ENCODE data around the gene COL8A2. TPM values are rescaled to one million over a fixed set of nuclear protein-coding genes. Genes with fewer than 3 reads are reported as not detected.

COL8A2 gene
- total and polyA plus RNA-seq, 8 donors, result 0.43 to 8.4 (median 0.96) TPM

- intact Hi-C loops (cut with DNase I), result no loop called here
- no peak for TF ChIP-seq CTCF (IDR thresholded peaks at IDR 0.05)
These were observed 3.8 kb upstream of the COL8A2 start for GRCh38 chr1:36128905-36129206.

GRCh38 chr1:36128126-36128904, 3.3 kb upstream of the COL8A2 start:
- Histone ChIP-seq H3K27me3 (peaks cover 0 to 26% of the 10 kb centered on the region in 2 donors), H3K4me3 (no peak overlapping the region), H3K4me1 (peaks cover 0 to 14% of the 10 kb centered on the region in 2 donors), H3K27ac (no peak overlapping the region), H3K9me3 (no peaks in the 10 kb centered on the region), H3K36me3 (no peaks in the 10 kb centered on the region)
- DNase-seq (no peak), ATAC-seq (no peak)
- no peak for TF ChIP-seq CTCF (IDR thresholded peaks at IDR 0.05)
- intact Hi-C loops (cut with DNase I), result no loop called here

More at GRCh38 chr1:36128905-36129206, 3.8 kb upstream of the COL8A2 start:
- Histone ChIP-seq H3K27me3 (peaks cover 0 to 22% of the 10 kb centered on the region in 2 donors), H3K4me1 (peaks cover 0 to 9% of the 10 kb centered on the region in 2 donors), H3K27ac (no peak overlapping the region), H3K9me3 (no peaks in the 10 kb centered on the region), H3K4me3 (no peak overlapping the region), H3K36me3 (no peaks in the 10 kb centered on the region)
- ATAC-seq, result no peak
- no peak for DNase-seq

GRCh38 chr1:36126797-36127500, 1.9 kb upstream of the COL8A2 start:
- no peaks in the 10 kb centered on the region for H3K9me3 ChIP-seq
- intact Hi-C loops (cut with DNase I), result no loop called here
- DNase-seq (no peak), ATAC-seq (no peak)
- H3K36me3 ChIP-seq, result no peaks in the 10 kb centered on the region
- H3K27ac ChIP-seq, result no peak overlapping the region
- peaks cover 0 to 31% of the 10 kb centered on the region in 2 donors for H3K27me3 ChIP-seq
- TF ChIP-seq CTCF (IDR thresholded peaks at IDR 0.05), result no peak
- H3K4me1 ChIP-seq, result peaks cover 0 to 28% of the 10 kb centered on the region in 2 donors
- no peak overlapping the region for H3K4me3 ChIP-seq

- ATAC-seq (no peak), DNase-seq (no peak)
- no peak for TF ChIP-seq CTCF (IDR thresholded peaks at IDR 0.05)
- Histone ChIP-seq H3K27ac (no peak overlapping the region), H3K4me3 (no peak overlapping the region), H3K27me3 (peaks cover 0 to 31% of the 10 kb centered on the region in 2 donors), H3K36me3 (no peaks in the 10 kb centered on the region), H3K4me1 (peaks cover 0 to 29% of the 10 kb centered on the region in 2 donors), H3K9me3 (no peaks in the 10 kb centered on the region)
- intact Hi-C loops (cut with DNase I), result no loop called here
These were observed 1.1 kb upstream of the COL8A2 start for GRCh38 chr1:36126005-36126716.
